ENCODE measurements around the gene DCUN1D4. TPM values are rescaled to one million over a fixed set of nuclear protein-coding genes. Genes with fewer than 3 reads are reported as not detected.

DCUN1D4 gene
- polyA plus RNA-seq, 1 donor from 2014 or later = 130 TPM

DNA sequence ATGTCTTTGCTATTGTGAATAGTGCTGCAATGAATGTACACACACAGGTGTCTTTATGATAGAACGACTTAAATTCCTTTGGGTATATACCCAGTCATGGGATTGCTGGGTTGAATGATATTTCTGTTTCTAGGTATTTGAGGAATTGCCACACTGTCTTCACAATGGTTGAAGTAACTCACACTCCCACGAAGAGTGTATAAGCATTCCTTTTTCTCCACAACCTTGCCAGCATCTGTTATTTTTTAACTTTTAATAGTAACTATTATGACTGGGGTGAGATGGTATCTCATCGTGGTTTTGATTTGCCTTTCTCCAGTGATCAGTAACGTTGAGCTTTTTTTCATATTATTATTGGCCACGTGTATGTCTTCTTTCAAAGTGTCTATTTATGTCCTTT, 17.6 kb upstream of the DCUN1D4 start:
- Histone ChIP-seq H4K20me1 (ENCODE audit: insufficient read depth) (no peaks in the 10 kb centered on the region), H3K9me3 (ENCODE audit: low read length) (no peaks in the 10 kb centered on the region), H3K9ac (ENCODE audit: low read length) (no peak overlapping the region), H3K36me3 (ENCODE audit: insufficient read depth, low read length) (no peaks in the 10 kb centered on the region), H2AFZ (ENCODE audit: low read depth, low read length) (no peak overlapping the region), H3F3A (ENCODE audit: insufficient read depth, low read length, poor library complexity, severe bottlenecking) (no peaks in the 10 kb centered on the region), H3K9me2 (ENCODE audit: insufficient read depth, low read length) (no peaks in the 10 kb centered on the region), H3K4me3 (ENCODE audit: low read length) (no peak overlapping the region), H3K79me2 (replicated peaks; ENCODE audit: insufficient read depth, low read length) (no peaks in the 10 kb centered on the region), H3K27ac (ENCODE audit: low read length) (no peak overlapping the region), H3K27me3 (ENCODE audit: insufficient read depth, low read depth, low read length) (no peaks in the 10 kb centered on the region), H3K4me2 (ENCODE audit: low read length) (no peak overlapping the region)
- TF ChIP-seq RAD21 (conservative IDR thresholded peaks at IDR 0.05) = no peak
- TF ChIP-seq, protein P1, sequence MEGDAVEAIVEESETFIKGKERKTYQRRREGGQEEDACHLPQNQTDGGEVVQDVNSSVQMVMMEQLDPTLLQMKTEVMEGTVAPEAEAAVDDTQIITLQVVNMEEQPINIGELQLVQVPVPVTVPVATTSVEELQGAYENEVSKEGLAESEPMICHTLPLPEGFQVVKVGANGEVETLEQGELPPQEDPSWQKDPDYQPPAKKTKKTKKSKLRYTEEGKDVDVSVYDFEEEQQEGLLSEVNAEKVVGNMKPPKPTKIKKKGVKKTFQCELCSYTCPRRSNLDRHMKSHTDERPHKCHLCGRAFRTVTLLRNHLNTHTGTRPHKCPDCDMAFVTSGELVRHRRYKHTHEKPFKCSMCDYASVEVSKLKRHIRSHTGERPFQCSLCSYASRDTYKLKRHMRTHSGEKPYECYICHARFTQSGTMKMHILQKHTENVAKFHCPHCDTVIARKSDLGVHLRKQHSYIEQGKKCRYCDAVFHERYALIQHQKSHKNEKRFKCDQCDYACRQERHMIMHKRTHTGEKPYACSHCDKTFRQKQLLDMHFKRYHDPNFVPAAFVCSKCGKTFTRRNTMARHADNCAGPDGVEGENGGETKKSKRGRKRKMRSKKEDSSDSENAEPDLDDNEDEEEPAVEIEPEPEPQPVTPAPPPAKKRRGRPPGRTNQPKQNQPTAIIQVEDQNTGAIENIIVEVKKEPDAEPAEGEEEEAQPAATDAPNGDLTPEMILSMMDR (IDR thresholded peaks at IDR 0.05; ENCODE audit: poor library complexity, severe bottlenecking) = no peak
- TF ChIP-seq EZH2 (IDR thresholded peaks at IDR 0.05; ENCODE audit: borderline replicate concordance, insufficient read depth, low read length, poor library complexity, severe bottlenecking) = no peak
- no peak for TF ChIP-seq EP300 (conservative IDR thresholded peaks at IDR 0.05; ENCODE audit: poor library complexity, severe bottlenecking)
- TF ChIP-seq MXI1 (conservative IDR thresholded peaks at IDR 0.05; ENCODE audit: poor library complexity, severe bottlenecking) = no peak
- TF ChIP-seq SMC3 (conservative IDR thresholded peaks at IDR 0.05; ENCODE audit: poor library complexity) = no peak
- no peak for TF ChIP-seq POLR2AphosphoS5 (IDR thresholded peaks at IDR 0.05)
- TF ChIP-seq TAF1 (IDR thresholded peaks at IDR 0.05; ENCODE audit: low read depth) = no peak
- TF ChIP-seq, protein P2, sequence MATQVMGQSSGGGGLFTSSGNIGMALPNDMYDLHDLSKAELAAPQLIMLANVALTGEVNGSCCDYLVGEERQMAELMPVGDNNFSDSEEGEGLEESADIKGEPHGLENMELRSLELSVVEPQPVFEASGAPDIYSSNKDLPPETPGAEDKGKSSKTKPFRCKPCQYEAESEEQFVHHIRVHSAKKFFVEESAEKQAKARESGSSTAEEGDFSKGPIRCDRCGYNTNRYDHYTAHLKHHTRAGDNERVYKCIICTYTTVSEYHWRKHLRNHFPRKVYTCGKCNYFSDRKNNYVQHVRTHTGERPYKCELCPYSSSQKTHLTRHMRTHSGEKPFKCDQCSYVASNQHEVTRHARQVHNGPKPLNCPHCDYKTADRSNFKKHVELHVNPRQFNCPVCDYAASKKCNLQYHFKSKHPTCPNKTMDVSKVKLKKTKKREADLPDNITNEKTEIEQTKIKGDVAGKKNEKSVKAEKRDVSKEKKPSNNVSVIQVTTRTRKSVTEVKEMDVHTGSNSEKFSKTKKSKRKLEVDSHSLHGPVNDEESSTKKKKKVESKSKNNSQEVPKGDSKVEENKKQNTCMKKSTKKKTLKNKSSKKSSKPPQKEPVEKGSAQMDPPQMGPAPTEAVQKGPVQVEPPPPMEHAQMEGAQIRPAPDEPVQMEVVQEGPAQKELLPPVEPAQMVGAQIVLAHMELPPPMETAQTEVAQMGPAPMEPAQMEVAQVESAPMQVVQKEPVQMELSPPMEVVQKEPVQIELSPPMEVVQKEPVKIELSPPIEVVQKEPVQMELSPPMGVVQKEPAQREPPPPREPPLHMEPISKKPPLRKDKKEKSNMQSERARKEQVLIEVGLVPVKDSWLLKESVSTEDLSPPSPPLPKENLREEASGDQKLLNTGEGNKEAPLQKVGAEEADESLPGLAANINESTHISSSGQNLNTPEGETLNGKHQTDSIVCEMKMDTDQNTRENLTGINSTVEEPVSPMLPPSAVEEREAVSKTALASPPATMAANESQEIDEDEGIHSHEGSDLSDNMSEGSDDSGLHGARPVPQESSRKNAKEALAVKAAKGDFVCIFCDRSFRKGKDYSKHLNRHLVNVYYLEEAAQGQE (IDR thresholded peaks at IDR 0.05; ENCODE audit: borderline replicate concordance) = no peak

DNA sequence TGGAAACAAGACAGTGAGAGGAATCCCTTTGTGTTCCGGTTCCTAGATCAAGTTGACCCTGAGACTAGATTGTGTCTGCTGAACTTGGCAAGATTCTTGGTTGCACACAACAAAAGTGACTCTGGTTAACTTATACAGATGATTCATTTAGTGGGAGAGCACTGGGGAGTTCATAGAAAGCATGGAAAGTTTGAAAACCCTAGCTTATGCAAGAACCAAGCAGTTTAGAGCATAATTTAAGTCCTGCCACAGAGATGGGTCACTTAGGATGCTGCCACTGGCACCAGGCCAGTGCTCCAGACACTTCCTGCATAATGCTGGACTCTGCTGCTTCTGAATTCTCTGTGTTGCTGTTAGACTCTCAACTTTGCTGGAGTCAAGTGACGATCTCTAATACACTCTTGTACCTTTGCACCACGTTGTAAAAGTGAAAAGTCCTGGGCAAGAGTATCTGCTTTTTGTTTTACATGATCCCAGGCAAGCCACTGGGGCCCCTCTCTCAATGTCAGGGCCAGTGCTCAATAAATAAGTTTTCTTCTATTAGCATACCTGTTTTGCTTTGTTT, 12.7 kb upstream of the DCUN1D4 start:
- Histone ChIP-seq H3K4me2 (ENCODE audit: low read length) (no peak overlapping the region), H3K36me3 (ENCODE audit: insufficient read depth, low read length) (no peaks in the 10 kb centered on the region), H3K27me3 (ENCODE audit: insufficient read depth, low read depth, low read length) (no peaks in the 10 kb centered on the region), H4K20me1 (ENCODE audit: insufficient read depth) (no peaks in the 10 kb centered on the region), H3K9ac (ENCODE audit: low read length) (no peak overlapping the region), H3K4me3 (ENCODE audit: low read length) (no peak overlapping the region), H3K79me2 (replicated peaks; ENCODE audit: insufficient read depth, low read length) (no peaks in the 10 kb centered on the region), H3K9me2 (ENCODE audit: insufficient read depth, low read length) (no peaks in the 10 kb centered on the region), H3K27ac (ENCODE audit: low read length) (no peak overlapping the region), H3K9me3 (ENCODE audit: low read length) (no peaks in the 10 kb centered on the region), H3F3A (ENCODE audit: insufficient read depth, low read length, poor library complexity, severe bottlenecking) (no peaks in the 10 kb centered on the region), H2AFZ (ENCODE audit: low read depth, low read length) (no peak overlapping the region)
- TF ChIP-seq SMC3 (conservative IDR thresholded peaks at IDR 0.05; ENCODE audit: poor library complexity) = no peak
- TF ChIP-seq EP300 (conservative IDR thresholded peaks at IDR 0.05; ENCODE audit: poor library complexity, severe bottlenecking) = no peak
- no peak for TF ChIP-seq EZH2 (IDR thresholded peaks at IDR 0.05; ENCODE audit: borderline replicate concordance, insufficient read depth, low read length, poor library complexity, severe bottlenecking)
- TF ChIP-seq, protein P2 (IDR thresholded peaks at IDR 0.05; ENCODE audit: borderline replicate concordance) = no peak
- TF ChIP-seq, protein P1 (IDR thresholded peaks at IDR 0.05; ENCODE audit: poor library complexity, severe bottlenecking) = no peak
- TF ChIP-seq MXI1 (conservative IDR thresholded peaks at IDR 0.05; ENCODE audit: poor library complexity, severe bottlenecking) = no peak
- TF ChIP-seq TAF1 (IDR thresholded peaks at IDR 0.05; ENCODE audit: low read depth) = no peak
- TF ChIP-seq POLR2AphosphoS5 (IDR thresholded peaks at IDR 0.05) = no peak
- no peak for TF ChIP-seq RAD21 (conservative IDR thresholded peaks at IDR 0.05)

Measured in neural cell (in vitro differentiated cells).